ENCODE data around the gene TENM3.
"Not testable (repeated sequence)": the region's sequence is repeated elsewhere in the genome, so short reads cannot be mapped to it uniquely, and the experiment has no call there.

TENM3 gene

DNA sequence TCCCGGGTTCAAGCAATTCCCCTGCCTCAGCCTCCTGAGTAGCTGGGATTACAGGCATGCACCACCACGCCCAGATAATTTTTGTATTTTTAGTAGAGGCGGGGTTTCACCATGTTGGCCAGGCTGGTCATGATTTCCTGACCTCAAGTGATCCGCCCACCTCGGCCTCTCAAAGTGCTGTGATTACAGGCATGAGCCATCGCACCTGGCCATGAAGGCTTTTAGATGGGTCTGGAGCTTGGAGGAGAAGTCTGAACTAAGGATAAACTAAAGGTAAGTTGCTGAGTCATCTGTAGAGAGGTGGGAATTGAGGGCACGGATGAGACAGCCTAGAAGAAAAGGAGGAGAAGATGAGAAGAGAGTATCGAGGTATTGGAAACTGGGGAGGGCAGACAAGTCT, at the start of gene TENM3:
TENM3 (plus strand) TSS at position 199 of the 400 bp plus-strand sequence. CDS start 80,619 bp downstream, outside the sequence.
- DNase-seq, result not testable (repeated sequence)

DNA sequence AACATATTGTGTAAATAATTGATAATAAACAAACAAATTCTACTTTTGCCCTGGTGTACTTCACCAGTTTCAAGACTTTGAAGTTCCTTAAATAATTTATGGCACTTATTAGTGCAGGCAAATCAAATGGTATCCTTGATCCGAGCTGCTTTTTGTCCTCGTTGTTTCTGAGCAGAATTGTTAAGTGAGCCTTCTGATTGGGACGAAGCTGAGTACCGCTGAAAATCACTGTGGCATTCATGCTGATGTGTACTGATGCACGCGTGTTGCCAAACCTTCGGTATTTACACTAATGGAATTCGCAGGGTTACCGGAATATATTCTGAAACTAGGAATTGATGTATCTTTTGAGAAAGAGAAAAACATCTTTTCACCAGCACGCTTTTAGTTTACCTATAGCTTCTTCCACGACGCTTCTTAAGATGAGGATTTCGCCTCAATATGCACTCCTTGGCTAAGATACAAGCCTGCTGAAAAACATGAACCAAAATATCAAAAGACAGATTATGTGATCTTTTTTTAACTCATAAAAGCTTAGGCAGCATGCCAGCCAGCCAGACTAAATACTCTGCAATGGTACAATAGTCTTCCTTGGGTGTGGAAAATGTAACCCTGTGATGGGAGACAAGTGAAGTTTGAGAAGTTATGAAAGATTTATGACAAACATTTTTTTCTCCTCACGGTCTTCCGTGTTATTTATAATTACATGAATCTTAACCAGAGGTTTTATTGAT, 48.9 kb upstream of the TENM3 start:
- DNase-seq, result no peak

DNA sequence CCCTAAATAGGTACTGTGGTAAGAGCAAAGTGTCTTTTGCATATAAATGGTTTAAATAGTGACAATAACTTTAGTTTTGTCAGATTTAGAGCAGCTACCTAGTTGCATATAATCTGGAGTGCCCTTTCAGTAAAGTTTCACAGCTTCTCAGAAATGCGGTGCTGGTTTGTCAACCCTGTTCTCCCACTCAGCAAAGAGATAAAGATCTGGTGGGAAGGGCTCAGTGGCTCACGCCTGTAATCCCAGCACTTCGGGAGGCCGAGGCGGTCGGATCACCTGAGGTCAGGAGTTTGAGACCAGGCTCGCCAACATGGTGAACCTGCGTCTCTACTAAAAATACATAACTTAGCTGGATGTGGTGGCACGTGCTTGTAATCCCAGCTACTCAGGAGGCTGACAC, 45.6 kb upstream of the TENM3 start:
- no peak for DNase-seq

DNA sequence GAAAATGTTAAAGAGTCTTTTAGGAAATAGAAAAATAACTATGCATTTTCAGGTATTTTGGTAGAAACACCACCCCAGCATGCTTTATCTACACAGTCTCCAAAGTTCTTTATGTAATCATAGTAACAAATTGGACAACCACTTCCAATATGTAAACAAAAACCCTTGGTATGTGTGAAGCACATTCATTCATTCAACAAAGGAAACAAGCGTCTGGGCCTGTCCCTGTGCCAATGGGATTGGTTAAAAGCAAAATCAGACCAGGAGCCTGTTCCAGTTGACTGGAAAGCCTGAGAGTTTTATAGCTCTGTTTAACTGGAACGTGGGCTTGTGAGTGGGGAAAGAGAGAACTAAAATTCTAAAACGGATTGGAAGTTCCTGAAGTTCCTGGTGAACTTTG, 41.3 kb upstream of the TENM3 start:
- no peak for DNase-seq

DNA sequence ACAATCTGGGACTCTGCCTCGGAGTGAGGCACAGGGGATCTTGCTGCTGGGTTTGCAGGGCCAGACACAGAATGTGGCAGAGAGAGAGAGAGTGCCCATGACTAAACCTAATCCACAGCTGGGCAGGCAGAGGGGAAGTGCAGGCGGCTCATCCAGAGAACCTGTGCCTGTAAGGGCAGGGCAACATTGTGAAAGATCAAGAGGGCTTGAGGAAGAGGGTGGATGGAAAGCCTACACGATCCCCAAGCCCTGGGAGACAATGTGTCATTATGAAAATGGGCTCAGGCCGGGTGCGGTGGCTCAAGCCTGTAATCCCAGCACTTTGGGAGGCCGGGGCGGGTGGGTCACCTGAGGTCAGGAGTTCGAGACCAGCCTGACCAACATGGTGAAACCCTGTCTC, 40.6 kb upstream of the TENM3 start:
- DNase-seq, result no peak

DNA sequence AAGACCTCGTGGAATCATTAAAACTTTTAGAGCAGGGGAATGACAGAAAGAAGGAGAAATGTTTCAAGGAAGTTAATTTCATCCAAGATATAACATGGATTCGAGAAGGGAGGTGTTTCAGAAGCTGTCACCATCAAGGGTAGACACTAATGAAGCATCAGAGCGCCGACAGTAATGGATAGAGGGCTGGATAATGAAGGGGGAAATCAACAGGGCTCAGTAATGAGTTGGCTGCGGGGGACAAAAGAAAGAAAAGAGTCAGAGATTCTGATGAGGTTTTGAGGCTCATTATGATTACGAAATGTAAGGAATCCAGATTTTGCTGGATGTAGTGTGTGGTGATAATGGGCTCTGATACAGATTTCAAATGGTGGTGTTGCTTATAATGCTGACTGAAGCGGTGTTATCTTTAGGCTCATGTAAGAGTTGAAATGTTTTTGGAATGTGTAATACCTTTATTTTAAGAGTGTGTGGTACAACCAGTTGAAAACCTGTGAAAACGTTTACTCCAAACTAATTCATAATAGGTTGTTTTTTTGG, 39.3 kb upstream of the TENM3 start:
- DNase-seq, result no peak

DNA sequence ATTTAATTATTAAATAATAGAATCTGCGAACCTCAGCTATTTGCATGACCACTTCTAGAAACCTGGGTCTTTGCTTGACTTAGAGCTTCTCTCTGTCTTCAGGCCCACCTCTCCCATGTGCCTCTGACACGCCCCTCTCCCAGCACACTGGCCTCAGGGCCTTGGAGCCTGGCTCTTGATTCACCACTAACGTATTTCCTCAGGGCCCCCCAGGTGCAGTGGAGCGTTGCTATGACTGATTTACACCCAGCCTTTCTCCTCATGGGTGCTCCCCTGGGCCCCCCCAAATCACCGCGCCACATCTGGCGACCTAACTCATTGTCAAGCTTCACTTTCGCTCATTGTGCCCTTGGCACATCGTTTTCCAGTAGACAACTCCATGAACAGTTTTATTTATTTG, 37.9 kb upstream of the TENM3 start:
- no peak for DNase-seq

DNA sequence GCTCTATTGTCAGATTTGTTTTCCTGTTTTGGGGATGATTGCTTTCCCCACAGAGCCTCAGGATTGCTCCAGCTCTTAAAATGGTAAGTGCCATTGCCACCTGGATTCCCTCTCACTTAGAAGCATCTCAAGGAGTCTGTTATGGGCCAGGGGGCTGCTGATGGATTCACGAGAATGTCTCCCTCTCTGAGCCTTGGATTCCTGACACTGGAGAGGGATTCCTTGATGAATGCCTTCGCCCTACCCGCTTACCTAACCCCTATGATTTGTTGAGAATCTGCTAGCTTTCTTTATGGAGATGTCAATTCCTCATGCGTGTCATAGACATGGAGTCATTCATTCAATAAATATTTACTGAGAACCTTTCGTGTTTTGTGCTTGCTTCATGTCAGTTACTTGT, 36.9 kb upstream of the TENM3 start:
- no peak for DNase-seq

DNA sequence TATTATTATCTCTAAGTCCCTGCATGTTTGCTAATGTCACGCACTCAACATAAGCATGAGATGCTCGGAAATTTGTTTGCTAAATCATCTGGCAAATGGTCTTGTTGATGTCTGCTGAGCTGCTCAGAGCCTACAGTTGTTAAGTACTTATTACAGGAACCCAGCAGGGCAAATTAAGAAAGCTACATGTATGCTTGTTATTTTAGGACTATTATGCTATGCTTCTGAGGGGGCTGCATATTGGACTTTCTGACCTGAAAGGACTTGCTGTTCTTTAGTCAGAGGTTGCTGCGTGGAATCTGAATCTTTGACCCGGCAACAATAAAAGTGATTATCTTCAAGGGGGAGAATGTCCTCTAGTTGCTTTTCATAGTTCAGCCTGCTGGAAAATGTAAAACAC, 36.3 kb upstream of the TENM3 start:
- DNase-seq, result no peak

DNA sequence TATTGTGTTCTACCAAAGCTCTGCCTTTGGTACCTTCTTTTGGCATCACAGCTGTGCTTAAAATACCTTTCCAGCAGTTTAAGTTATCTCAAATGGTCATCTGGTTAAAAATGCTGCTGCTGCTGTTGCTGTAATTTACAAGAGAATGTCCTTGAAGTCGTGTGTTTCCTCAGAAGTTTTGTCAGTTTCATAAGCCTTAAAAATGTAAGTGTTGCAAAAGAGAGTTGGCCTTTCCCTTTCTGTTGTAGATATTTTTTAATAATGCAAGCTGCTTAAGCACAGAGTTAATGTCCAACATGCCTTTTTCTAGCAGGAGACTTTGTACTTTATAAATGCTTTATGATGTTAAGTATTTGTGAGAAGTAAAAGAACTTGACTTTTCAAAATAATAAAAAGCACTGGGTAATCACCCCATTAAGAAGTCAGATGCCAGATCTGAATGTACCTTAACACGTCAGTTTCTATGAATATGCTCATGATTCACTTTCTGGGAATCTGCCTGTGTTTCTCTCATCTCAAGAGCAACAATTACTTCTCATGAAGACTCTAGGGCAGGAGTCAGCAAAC, 35.3 kb upstream of the TENM3 start:
- DNase-seq, result no peak

DNA sequence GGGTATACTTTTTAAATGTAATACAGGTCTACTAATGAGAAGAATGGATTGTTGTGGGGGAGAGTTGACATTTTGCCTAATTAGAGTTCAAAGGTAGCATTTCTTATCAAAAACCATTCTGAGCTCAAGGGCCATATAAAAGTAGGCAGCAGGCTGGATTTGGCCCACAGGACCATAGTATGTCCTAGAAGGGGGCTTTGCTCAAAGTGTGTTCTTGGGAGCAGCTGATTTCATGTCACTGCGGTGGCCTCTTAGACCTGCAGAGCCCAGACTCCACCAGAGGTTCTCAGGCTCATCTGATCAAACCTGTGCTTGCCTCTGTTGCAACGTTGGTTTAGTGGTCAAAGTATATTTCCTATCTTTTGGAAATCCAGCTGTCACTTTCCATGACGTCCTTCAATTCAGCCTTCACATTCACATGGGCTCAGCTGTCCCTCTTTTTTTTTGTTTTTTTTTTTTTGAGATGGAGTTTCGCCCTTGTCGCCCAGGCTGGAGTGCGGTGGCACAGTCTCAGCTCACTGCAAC, 34.6 kb upstream of the TENM3 start:
- DNase-seq, result no peak

DNA sequence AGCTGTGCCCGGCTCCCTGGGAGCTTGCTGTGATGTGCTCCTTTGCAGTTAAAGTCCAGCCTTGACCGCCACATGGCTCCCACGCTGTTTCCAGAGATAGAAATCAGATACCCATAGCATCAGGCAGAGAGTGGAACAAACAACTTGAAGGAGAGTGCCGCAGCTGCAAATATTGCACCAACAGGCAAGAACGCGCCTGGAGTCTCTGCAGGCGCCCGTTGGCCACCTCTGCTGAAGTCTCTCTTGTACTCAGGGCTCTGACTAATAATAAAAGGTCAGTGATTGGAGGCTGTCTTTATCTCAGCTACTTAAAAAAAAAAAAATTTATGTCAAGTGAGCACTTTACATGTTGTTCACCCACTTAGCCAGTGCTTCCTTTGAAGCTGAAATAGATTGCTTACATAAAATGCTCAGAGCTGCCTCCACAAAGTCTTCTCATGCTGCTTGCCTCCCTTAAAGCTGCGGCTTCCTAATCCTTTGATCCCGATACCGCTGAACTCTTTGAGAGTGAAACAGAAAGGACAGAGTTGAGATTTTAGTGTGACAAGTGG, 30.9 kb upstream of the TENM3 start:
- DNase-seq, result no peak

DNA sequence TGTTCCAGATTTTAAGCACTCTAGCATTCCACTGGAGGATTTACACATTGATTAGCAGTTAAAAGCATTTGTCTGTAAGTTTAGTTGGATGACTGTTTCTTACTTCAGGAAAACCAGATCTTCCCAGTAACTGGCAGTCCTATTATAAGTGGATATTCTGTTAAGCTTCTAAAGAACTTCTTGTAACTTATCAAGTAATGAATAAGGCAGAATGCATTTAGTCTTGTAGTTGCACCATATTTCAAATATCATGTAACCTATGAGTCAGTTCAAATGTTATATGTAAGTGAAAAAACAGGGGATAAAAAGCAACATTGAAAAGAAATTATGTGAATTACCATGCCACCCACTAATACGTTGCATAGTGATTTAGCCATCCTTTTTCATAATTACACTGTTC, 30.2 kb upstream of the TENM3 start:
- no peak for DNase-seq

DNA sequence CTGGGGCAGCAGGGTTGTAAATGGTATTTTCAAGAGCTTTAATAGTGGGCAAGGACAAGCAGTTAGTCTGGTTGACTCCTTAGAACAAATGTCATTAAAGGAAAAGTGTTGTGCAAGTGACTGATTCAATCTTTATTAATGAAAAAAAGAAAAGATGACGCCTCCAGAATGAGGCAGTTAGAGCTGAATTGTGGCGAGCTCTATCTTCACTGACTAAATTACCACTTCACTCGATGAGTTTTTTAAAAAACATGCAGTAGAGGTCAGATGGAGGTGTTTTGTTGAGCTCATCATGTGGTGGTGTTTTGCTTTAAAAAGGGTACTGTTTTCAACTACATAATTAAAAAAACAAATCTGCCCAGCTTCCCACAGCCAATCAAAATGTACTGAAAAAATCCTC, 28.1 kb upstream of the TENM3 start:
- no peak for DNase-seq

DNA sequence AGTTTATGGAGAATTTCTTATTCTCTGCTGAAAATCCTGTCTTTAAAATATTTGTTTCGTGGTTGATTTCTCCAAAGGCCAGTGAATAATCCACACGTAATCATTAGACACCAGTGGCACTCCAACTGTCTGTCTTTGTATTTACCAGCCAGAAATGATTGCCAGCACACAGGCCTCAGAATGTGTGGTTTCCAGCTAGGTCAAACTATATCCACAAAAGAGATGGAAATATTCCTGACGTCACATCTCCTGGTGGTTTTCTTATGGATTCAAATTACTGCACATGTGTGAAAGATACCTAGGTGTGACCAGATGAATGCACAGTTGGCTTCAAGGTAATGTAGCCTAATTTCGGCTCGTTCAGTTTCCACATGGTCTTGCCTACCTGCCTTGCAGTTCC, 27.2 kb upstream of the TENM3 start:
- DNase-seq, result no peak

DNA sequence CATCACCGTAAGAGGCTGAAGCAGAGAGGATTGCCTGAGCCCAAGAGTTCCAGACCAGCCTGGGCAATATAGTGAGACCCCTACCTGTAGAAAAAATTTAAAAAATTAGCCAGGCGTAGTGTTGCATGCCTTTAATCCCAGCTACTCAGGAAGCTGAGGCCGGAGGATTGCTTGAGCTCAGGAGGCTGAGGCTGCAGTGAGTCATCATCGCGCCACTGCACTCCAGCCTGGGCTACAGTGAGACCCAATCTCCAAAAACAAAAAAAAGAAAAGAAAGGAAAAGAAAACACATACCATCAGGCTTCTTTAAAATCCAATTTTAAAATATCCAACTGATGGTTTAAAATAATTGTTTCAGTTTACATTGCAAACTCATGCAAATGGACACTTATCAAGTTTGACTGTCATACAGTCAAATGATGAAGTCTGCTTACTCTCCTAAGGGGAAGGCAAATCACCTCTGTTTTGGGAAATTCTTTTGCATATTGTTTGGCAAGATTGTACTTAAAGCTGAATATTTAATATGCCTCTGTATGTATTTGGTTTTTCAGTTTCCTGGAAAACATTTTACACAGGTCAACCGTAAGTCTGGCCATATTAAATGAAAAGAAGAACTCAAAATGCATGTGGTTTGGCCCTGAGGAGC, 23.7 kb upstream of the TENM3 start:
- no peak for DNase-seq

DNA sequence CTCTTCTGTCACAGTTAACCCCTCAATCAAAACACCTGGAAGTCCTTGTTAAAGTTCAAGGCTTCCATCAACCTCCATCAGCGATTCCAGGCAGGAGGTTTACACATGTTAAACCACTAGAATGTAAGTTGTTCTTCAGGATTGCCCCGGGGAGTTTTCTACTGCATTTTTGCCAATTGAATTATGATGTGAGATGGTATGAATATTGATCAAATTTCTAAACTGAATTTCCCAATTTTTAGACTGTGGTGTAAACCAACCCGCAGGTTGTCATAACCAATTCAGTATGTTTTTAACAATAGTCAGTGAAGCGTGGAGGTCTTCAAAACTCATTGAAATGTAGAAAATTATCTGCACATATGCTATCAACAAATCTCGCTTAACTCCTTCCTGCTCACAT, 21.2 kb upstream of the TENM3 start:
- DNase-seq, result no peak

DNA sequence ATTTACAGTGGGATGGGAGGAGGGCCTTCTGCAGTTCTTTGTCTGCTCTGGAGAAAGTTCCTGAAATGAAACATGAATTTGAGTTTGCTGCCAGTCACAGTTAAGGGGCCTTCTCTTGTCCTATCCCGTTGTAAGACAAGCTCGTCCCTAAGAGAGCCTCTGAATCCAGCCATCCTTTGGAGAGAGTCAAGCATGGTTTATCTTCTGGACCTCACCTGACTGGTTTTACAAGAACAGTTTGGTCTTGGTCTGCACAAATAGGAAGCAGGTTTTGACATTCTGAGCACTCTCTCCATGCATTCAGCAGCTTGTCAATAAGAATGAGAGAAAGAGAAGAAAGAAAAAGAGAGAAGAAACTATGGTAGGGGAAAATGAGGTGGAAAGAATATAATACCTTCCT, 20.4 kb upstream of the TENM3 start:
- DNase-seq, result no peak

DNA sequence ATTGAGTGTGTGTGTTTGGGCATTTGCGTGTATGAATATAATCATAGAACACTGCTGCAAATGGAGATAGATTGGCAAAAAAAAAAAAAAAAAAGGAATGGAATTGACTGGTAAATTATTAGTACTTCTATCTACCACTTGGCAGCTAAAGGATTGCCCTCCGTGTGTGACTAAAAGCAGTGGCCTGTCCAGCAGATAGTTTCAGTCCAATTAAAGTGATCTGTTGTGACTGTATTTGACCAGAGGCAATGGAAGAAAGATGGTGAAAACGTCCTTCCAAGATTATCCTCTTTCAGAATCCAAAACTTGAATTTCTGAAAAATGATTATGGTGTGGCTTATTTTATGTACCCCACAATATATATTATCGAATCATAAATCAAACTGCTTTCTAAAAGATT, 19.5 kb upstream of the TENM3 start:
- DNase-seq, result no peak

DNA sequence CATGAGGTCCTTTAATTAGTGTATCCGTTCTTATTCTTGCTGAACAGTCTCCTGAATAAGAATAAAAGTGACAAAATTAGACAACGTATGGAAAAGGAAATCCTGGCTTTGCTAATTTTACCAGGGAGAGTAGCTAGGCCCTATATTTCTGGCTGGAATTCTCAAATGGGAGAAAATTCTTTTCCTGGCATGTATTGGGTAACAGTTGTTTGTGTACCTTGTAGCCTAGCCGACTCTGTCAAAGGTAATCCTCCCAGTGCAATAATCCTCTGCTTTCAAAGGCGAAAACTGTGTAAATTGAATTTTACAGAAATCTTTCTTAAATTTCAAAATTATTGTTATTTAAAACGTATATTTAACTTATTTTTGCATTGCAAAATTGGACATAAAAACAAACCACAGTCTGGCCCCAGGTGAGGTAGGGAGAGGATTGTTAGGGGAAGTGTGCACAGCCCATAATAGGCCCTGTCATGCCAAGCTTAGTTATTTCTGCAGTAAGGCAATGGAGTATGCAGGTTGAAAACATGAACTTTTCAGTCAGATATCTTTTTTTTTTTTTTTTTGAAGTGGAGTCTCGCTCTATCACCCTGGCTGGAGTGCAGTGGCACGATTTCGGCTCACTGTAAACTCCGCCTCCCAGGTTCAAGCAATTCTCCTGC, 18.9 kb upstream of the TENM3 start:
- DNase-seq, result no peak

DNA sequence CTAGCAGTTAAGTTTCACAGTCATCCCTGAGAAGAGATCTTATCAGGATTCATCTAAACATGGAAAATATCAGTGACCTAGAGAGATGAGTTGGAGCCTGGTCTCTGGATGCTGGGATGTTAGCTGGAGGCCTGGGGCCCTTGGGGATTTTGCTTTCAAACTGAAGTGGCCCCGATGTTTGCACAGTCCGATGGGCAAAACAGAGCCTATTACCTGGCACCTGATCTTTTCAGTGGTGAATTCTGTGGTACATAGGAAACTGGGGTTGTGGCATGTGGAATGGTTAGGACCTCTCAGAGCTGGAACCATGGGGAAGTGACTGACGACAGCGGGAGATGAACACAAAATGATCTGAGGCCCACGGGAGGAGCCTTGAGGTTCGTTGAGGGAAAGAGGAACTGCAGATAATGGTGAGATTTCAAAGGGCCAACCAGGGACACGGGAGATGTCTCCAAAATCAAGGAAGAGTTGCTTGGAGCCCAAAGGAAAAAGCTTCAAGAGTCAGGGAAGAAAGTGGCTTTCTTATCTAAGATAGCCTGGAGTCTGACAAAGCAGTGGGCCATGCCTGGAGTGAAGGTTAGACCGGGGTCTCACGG, 17.8 kb upstream of the TENM3 start:
- no peak for DNase-seq

DNA sequence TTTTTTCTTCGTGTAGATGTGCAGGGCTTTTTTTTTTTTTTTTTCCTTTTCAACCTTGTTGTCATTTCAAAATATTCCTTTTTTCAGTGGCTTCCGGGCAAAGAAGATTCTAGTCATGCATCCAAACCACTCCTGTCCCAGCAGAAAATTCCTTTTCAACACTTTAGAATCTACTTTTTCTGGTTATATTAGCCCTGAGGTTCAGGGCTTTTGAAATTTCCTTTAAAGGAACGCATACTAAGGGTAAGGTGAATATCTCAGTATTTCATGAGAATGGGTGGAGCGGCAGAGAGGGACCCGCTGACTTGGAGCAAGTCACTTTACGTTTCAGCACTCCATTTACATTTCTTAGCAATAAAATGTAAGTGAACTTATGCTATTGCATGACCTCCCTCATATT, 15.6 kb upstream of the TENM3 start:
- no peak for DNase-seq

All from suppressor macrophage treated with lipopolysaccharide for 4 hours (primary cell).